Skin of body (tissue), 2 donors: Measurements from ENCODE around the gene CD300E. TPM values are rescaled to one million over a fixed set of nuclear protein-coding genes. Genes with fewer than 3 reads are reported as not detected.
"Not testable (repeated sequence)": the region's sequence is repeated elsewhere in the genome, so short reads cannot be mapped to it uniquely, and the experiment has no call there.

ENCODE experiments used
- DNase-seq: peaks from one replicate; lab custom pipeline; 2025; lab: John Stamatoyannopoulos, UW
- total RNA-seq: library from RNA; depleted of rRNA; stranded (reverse); fragments of >200 nt; gene quantifications from one replicate; pipeline ENCODE4 v1.2.3, GENCODE V29; 2014

The CD300E gene
- total RNA-seq, 1 donor from 2014 or later, result 1.2 TPM

DNA sequence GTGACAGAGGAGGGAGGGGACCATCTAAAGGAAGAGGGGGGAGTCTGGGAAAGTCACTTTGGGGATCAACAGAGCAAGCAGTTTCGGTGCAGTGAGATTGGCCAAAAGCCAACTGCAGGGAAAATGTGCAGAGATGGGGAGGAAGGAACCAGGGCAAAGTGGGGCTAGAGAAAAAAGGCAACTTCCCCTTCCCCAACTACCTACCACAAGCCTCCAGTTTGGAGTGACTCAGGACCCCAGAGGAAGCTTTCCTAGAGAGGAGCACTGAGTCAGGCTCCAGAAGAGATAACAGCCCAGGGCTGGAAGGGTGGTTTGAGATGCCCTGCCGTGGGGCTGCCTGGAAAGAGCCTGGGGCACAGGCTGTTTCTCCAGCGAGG lies 24.5 kb downstream of the CD300E start:
- DNase-seq, result no peak

DNA sequence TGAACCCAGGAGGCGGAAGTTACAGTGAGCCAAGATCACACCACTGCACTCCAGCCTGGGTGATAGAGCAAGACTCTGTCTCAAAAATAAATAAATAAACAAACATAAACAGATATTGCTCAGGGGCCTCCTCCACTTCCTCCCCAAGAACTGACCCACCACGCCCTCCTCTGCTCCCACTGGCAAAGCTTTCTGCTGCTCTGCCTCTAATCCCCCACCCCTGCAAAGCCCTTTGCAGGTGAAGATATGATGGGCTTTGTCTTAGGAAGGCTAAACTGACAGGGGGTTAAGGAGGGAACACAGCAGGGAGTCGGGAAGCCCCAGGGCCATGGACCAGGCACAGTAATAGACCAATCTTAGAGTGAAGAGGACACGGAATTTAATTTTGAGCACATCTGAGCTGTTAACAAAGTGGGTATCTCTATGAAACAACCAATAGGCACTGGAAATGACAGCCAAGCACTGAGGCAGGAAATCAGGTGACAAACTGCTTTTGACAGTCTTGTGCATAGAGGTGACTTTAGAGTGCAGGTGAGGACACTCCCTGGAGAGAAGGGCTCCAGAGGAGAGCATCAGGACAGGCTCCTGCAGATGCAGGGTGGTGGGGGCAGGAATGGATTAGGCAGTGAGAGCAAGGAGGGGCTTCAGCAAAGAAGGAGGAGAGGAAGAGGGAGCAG lies 25.1 kb downstream of the CD300E start:
- no peak for DNase-seq

DNA sequence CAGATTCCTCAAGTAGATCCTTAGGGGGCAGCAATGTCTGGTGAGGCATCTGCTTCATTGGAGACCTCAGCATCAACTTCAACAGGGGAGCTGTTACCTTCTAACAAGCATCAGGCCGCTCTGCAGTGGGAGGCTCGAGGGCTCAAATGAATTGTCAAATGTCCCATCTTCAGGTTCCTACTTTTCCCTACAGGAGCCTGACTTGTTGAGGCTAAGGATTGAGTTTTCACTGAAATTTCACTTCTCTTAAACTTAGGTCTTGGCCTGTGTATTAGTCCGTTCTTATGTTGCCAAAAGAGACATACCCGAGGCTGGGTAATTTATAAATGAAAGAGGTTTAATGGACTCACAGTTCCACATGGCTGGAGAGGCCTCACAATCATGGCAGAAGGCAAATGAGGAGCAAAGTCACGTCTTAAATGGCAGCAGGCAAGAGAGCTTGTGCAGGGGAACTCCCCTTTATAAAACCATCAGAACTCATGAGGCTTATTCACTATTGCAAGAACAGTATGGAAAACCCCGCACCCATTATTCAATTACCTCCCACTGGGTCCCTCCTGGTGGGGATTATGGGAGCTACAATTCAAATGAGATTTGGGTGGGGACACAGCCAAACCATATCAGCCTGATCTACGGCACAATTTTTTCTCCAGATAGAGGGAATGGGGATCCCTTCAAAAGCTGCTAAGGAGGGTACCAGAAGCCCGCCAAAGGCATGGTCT lies 26.3 kb downstream of the CD300E start:
- DNase-seq, result no peak

DNA sequence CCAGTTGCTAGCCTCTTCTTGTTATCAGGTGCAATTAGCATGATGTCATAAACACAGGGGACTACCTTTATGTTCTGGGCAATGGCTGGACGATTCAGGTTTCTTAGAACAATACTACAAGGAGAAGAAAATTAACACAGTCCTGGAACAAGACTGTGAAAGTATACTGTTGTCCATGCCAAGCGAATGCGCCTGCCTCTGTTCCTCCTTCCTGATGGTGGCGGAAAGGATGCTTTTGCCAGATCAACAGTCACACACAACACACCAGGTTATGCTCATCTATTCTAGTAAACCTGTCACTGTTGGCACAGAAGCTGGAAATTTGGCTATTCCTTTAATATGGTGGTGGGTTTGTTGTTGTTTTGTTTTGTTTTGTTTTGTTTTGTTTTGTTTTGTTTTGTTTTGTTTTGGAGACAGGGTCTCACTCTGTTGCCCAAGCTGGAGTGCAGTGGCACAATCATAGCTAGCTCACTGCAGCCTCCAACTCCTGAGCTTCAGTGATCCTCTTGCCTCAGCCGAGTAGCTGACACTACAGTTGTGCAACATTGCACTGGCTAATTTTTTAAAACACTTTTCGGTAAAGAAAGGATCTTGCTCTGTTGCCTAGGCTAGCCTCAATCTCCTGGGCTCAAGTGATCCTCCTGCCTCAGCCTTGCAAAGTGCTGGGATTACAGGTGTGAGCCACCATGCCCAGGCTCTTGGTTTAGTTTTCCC lies 28.3 kb downstream of the CD300E start:
- no peak for DNase-seq

DNA sequence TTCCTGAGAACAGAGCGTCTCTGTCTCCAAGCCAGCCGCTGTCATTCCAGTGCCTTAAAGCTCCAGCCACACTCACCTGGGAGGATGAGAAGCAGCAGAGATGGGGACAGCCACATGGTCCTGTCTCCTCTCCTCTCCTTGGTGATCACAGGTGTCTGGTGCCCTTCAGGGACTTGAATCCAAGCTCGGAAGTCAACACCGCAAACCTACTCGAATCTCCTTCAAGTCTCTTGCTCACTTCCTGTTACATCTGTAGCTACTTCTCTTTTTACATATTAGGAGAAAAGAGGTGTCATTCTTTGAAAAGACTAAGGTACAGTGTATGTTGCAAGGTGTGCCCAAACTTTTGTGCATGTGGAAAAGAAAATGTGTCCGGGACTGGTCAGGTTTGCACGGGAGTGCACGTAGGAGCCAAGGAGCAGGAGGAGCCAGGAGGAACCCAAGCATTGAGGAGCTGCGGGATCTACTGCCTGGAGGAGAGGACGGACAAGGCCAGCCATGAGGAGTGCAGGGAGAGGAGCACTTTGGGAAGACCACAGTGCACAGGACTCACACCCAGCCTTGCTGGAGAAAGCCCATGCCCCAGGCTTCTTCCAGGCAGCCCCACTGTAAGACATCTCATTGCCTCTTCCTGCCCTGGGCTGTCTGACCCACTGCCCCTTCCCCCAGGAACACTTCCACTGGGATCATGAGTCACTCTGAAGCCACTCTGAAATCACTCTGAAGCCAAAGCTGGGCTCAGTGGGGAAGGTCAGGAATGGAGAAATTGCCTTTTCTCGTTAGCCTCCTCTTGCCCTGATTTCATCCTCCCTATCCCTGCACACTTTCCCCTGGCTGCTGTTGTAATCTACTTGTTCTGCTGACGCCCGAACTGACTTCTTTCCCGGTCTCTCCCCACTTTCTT lies 31.2 kb downstream of the CD300E start, which contains the start of gene CD300LD:
CD300LD (minus strand) TSS at position 197 of the 904 bp plus-strand sequence; CDS start at position 116, 81 bp downstream.
- no peak for DNase-seq

DNA sequence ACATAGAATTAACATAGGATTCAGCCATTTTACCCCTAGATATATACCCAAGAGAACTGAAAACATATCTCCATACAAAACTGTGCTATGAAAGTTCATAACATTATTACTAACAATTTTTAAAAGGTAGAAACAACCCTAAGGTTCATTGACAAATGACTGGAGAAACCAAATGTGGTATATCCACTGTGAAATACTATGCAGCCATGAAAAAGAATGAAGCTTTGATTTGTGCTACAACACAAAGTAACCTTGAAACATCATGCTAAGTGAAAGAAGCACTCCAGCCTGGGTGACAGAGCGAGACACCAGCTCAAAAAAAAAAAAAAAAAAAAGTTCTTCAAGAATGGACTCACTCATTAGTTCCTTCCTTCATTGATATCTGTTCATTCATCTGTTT lies 32.0 kb downstream of the CD300E start:
- DNase-seq, result no peak

DNA sequence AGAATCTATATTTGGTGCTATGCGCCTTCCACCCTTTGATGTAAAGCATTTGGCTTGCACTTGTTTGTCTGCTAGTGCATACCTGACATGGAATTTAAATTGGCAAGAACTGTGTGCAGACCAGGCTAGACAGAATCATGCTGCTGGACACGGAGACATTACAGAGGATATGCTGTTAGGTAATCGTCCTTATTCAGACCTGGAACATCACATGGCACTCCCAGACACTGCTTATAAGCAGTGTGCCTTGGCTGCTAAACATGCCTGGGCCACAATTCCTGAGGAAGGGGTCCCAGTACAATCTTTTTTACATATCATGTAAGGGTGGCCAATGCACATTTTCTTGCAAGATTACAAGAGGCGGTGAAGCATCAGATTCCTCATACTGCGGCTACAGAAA lies 37.8 kb downstream of the CD300E start:
- no peak for DNase-seq

DNA sequence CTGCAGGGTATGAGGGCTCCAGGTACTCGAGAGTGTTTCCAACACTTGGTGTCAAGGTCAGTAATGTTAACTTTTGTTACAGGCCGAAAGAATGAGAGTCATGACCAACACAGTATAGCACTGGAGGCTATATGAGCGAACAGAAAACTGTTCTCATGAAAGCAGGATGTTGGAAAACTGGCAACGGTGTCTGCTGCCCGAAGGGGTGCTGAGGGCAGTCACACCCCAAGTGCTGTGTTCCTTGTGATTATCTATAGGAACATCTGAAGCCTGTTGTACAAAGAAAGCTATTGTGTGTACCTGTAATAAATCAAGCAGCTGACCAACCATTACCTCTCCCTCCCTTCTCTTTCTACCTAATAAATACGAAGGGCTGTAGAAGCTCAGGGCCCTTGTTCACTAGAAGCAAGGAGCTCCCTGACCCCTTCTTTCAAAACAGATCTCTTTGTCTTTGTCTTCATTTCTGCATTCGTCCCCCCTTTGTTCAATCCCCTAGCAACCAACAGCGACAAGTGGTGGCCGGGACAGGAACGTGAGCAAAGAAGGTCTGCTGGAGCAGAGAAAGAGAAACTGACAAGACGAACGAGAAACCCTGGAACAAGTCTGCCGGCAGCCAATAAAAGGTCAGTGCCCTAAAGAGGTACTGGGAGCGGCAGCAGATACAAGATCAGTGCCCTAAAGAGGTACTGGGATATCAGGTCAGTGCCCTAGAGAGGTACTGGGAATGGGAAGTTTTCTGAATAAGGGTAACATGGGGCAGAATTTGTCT lies 39.1 kb downstream of the CD300E start:
- DNase-seq, result no peak

DNA sequence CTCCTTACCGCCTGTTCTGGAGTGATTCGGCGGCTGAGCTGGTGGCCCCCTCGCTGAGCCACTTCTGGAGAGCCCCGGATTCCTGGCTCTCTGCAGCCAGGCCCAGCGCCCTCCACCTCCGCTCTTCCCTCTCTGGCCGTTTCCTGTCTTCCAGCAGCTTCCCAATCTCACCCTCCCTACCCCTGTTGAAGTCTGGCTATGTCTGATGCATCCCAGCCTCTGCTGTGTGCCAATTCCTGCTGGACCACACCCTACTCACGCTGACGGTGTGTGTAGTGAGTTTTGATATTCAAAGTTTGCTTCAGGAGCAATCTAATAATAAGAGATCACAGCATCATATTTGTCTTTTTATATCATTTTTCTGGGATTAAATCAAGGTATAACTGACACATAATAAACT lies 40.9 kb downstream of the CD300E start:
- no peak for DNase-seq

DNA sequence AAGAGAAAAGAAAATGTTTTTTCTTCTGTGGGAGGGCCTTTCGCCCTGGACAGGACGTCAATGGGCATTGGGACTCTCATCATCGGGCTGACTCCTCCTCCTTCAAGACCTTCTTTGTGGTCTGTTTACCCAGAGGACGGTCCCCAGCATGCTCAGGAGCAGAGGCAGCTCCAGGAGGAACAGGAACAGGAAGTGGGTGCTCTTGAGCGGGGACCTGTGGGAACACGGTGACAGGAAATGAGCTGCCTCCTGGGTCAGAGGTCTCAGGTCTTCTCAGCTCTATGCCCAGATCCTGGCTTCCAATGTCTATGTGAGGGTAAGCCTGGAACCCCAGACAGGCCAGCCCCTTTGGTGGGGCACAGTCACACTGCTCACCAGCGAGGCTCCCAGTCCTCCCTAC lies 43.6 kb downstream of the CD300E start:
- no peak for DNase-seq

DNA sequence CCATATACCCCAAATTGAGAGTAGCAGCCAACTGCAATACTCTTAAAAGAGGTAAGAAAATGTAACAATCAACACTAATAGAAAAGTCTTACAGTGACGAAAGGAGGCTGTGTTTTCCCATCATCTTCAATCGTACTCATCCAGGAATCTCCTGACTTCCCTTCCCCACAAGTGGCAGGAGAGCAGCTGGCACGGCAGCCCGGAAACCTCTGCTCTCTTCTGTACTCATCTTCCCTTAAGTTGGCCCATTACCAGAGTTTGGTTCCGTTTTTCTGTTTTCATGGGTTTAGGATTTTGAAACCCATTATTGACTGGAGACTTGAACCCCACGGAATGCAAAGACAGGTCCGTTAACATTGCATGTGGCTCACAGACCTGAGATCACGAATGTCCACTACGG lies 44.6 kb downstream of the CD300E start:
- no peak for DNase-seq

DNA sequence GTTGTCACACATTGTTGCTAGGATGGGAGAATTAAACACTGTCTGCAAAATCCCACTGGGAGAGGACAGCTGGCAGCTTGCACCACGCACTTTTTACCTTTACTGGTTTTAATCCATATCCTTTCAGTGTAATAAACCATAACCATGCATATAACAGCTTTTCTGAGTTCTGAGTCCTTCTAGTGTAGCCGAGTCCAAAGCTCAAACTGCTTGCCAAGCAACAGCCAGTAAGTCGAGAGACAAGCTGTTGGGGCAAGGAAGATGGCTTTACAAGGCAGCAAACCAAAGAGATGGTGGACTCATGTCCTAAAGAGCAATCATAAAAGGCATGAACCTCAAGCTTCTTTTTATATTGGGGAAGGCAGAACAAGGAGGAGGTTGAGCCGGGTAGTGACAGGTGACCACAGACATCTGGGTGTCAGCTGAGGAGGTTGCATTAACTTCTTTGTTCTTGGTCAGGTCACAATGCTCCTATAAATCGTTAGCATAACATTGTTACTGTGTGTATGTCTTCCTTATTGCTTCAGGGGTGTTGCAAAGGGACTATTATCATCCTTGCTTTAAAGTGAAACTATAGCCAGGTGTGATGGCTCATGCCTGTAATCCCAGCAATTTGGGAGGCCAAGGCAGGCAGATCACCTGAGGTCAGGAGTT lies 48.9 kb downstream of the CD300E start:
- DNase-seq, result no peak

DNA sequence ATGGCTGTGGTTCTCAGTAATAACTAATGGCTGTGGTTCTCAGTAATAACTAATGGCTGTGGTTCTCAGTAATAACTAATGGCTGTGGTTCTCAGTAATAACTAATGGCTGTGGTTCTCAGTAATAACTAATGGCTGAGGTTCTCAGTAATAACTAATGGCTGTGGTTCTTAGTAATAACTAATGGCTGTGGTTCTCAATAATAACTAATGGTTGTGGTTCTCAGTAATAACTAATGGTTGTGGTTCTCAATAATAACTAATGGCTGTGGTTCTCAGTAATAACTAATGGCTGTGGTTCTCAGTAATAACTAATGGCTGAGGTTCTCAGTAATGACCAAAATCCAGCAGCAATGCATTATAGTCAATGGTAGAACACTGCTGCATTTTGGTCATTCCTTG lies 49.9 kb downstream of the CD300E start:
- DNase-seq, result not testable (repeated sequence)

DNA sequence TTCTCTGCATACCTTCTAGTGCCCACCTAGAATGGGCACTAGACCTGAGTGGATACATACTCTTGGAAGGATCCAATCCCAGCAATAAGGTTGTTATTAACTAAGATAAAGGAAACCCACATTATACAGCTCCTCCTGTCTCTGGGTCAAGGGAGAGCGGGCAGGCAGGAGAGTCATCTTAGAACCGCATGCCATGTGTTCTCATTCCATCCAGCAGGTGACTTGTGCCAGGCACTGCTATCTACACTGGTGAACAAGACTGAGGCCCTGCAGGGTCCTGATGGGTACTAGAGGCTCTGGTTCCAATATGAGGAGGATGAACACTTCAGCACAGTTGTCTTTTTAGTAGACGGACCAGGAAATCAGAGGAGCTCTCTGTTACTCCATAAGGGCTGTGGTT lies 50.4 kb downstream of the CD300E start:
- no peak for DNase-seq

DNA sequence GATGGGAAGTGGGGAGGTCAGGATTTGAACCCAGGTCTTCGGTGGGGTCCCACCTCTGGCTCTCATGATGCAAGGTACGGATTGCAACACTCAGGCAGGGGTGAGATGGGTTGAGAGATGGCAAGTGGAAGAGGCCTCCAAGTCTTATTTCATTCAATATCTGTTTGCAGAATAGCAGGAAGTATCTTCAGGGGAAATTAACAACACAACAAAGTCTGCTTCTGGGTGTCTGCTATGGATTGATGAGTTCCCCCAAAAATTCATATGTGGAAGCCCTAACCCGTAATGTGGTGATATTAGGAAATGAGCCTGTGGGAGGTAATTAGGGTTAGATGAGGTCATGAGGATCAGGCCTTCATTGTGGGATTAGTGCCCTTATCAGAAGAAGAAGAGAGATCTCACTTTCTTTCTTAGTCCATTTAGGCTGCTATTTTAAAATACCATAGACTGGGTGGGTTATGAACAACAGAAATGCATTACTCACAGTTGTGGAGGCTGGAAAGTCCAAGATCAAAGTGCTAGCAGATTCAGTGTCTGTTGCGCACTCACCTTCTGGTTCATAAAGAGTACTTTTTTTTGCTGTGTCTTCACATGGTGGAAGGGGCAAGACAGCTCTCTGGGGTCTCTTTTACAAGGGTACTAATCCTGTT lies 51.8 kb downstream of the CD300E start:
- DNase-seq, result no peak

DNA sequence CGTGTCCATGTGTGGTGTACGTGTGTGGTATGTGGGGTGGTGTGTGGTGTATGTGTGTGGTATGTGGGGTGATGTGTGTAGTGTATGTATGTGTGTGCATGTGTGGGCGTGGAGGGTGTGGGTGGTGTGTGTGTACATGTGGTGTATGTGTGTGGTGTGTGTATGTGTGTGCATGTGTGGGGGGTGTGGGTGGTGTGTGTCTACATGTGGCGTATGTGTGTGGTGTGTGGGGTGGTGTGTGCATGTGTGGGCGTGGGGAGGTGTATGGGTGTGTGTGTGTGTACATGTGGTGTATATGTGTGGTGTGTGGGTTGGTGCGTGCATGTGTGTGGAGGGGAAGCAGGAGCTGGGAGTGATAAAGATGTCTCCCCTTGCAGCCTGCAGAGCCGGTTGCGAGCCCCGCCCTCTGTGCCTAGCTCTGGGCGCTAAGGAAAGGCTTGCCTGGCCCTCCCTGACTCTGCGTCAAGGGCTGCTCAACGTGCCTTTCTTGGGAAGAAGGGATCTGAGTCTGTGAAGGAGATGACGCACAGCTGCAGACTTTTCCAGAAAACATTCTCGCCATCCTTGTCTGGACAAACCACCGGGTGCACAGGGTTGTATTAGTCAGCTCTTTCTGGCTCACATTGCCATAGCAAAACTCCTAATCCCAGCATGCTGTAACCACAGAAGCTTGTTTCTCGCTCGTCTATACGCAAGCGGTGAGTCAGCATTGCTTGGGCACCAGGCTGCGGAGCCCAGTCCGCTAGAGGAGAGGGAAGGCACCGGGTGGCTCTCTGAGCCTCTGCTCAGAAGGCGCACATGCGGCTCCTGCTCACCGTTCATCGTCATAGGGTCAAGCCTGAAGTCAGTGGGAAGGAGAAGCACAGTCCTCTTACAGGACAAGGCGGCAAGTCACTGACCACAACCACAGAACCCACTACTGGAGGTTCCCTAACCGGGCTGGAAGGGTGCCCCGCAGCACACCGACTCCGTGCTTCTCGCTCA lies 54.2 kb downstream of the CD300E start:
- no peak for DNase-seq

DNA sequence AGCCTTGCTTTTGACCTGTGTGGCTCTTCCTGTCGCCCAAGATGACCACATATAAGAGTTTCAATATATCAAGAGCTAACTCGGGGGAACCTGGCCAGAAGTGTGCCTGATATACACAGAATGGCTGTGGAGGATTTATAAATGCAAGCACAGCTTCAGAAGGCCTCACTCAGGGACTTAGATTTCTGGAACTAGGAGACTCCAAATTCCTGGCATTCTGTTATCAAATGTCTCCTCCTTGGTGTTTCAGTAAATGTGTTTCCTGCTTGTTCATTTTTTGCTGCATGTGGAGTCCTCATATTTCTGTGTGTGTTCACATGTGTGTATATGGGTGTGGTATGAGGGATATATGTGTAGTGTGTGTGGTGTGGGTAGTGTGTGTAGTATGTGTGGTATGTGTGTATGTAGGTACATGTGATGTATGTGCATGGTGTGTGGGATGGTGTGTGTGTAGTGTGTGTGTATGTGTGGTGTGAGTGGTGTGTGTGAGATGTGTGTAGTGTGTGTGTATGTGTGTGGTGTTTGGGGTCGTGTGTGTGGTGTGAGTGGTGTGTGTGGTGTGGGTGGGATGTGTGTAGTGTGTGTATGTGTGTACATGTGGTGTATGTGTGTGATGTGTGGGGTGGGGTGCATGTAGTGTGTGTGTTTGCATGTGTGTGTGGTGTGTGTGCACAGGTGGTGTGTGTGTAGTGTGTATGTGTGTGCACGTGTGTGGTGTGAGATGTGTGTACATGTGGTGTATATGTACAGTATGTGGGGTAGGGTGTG lies 55.2 kb downstream of the CD300E start:
- DNase-seq, result no peak

DNA sequence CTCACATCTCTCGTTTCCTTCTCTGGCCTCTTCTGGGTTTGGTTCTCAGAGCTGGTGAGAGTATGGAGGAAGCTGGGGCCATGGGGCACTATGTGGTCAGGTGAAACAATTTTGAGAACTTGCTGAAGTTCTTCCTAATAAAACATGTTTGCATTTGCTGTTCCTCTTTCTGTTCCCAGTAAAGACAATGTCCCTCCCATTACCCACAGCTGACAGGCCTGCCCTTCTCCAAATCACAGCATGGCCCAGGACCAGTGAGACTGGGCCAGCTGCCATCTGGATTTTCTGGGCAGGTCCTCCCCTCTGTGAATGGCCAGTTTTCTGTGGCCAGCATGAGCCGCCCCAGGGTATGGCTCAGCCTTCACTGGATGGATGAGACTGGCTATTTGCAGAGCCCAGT lies 56.1 kb downstream of the CD300E start, which contains the start of gene CD300H:
CD300H (minus strand) TSS at position 113 of the 400 bp plus-strand sequence.
- DNase-seq, result no peak
